Measurements from ENCODE around the gene FAM53A.

Gene FAM53A

GRCh38 chr4:1597021-1597931 lies 86.8 kb downstream of the FAM53A start:
- peaks cover 29% of the 10 kb centered on the region for H3K27me3 Mint-ChIP-seq (ENCODE audit: low read depth)
- no peaks in the 10 kb centered on the region for H3K36me3 Mint-ChIP-seq (ENCODE audit: low read depth)
- no peak overlapping the region for H3K27ac Mint-ChIP-seq
- H3K9me3 Mint-ChIP-seq, result peaks cover 2% of the 10 kb centered on the region
- H3K4me1 Mint-ChIP-seq, result peaks cover 11% of the 10 kb centered on the region
- H3K4me3 Mint-ChIP-seq, result no peak overlapping the region
- no peak for TF ChIP-seq CTCF (IDR thresholded peaks at IDR 0.05; ENCODE audit: unreplicated experiment in 3 of 3)

- peaks cover 7% of the 10 kb centered on the region for H3K9me3 Mint-ChIP-seq
- H3K4me3 Mint-ChIP-seq, result no peak overlapping the region
- no peaks in the 10 kb centered on the region for H3K36me3 Mint-ChIP-seq (ENCODE audit: low read depth)
- no peak for TF ChIP-seq CTCF (IDR thresholded peaks at IDR 0.05; ENCODE audit: unreplicated experiment in 3 of 3)
- H3K27me3 Mint-ChIP-seq (ENCODE audit: low read depth), result peaks cover 28% of the 10 kb centered on the region
- no peak overlapping the region for H3K27ac Mint-ChIP-seq
- H3K4me1 Mint-ChIP-seq, result peaks cover 10% of the 10 kb centered on the region
Observed at GRCh38 chr4:1596393-1596792, 87.7 kb downstream of the FAM53A start.

GRCh38 chr4:1595789-1596325 lies 88.3 kb downstream of the FAM53A start:
- peaks cover 28% of the 10 kb centered on the region for H3K27me3 Mint-ChIP-seq (ENCODE audit: low read depth)
- peaks cover 9% of the 10 kb centered on the region for H3K4me1 Mint-ChIP-seq
- H3K4me3 Mint-ChIP-seq, result no peak overlapping the region
- H3K36me3 Mint-ChIP-seq (ENCODE audit: low read depth), result no peaks in the 10 kb centered on the region
- peaks cover 10% of the 10 kb centered on the region for H3K9me3 Mint-ChIP-seq
- no peak overlapping the region for H3K27ac Mint-ChIP-seq
- TF ChIP-seq CTCF (IDR thresholded peaks at IDR 0.05; ENCODE audit: unreplicated experiment in 3 of 3), result no peak

GRCh38 chr4:1594871-1595788 lies 89.0 kb downstream of the FAM53A start:
- Mint-ChIP-seq H3K4me1 (peaks cover 4% of the 10 kb centered on the region), H3K36me3 (ENCODE audit: low read depth) (no peaks in the 10 kb centered on the region), H3K4me3 (no peak overlapping the region), H3K27me3 (ENCODE audit: low read depth) (peaks cover 28% of the 10 kb centered on the region), H3K27ac (no peak overlapping the region), H3K9me3 (peaks cover 14% of the 10 kb centered on the region)
- no peak for TF ChIP-seq CTCF (IDR thresholded peaks at IDR 0.05; ENCODE audit: unreplicated experiment in 3 of 3)

GRCh38 chr4:1593881-1594345 lies 90.2 kb downstream of the FAM53A start:
- peaks cover 28% of the 10 kb centered on the region for H3K27me3 Mint-ChIP-seq (ENCODE audit: low read depth)
- no peak overlapping the region for H3K4me3 Mint-ChIP-seq
- peaks cover 19% of the 10 kb centered on the region for H3K9me3 Mint-ChIP-seq
- no peak for TF ChIP-seq CTCF (IDR thresholded peaks at IDR 0.05; ENCODE audit: unreplicated experiment in 3 of 3)
- H3K36me3 Mint-ChIP-seq (ENCODE audit: low read depth), result no peaks in the 10 kb centered on the region
- peaks cover 4% of the 10 kb centered on the region for H3K4me1 Mint-ChIP-seq
- no peak overlapping the region for H3K27ac Mint-ChIP-seq
